ENCODE data around the gene GARIN5B.

Gene GARIN5B

DNA sequence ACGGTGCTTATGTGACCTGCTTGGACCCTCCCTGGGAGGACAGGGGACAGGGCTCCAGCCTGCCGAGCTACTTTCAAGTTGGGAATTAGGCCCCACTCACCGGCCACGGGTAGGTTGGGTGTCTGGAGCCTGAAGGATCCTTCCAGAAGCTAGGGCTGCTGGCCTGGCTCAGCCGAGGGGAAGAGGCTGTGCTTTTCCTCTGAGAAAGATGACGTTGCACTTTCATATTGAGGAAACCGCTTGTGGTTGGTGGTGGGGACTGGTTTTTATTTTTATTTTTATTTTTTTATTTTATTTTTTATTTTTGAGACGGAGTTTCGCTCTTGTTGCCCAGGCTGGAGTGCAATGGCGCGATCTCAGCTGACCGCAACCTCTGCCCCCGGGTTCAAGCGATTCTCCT, 37.9 kb downstream of the GARIN5B start, which contains the start of gene TMEM150B:
TSS of gene TMEM150B (minus strand) at position 170 of the 400 bp plus-strand sequence. CDS start 4,305 bp downstream, outside the sequence.
- TF ChIP-seq, protein P1, sequence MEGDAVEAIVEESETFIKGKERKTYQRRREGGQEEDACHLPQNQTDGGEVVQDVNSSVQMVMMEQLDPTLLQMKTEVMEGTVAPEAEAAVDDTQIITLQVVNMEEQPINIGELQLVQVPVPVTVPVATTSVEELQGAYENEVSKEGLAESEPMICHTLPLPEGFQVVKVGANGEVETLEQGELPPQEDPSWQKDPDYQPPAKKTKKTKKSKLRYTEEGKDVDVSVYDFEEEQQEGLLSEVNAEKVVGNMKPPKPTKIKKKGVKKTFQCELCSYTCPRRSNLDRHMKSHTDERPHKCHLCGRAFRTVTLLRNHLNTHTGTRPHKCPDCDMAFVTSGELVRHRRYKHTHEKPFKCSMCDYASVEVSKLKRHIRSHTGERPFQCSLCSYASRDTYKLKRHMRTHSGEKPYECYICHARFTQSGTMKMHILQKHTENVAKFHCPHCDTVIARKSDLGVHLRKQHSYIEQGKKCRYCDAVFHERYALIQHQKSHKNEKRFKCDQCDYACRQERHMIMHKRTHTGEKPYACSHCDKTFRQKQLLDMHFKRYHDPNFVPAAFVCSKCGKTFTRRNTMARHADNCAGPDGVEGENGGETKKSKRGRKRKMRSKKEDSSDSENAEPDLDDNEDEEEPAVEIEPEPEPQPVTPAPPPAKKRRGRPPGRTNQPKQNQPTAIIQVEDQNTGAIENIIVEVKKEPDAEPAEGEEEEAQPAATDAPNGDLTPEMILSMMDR (IDR thresholded peaks at IDR 0.05; ENCODE audit: extremely low read depth, missing control alignments): no peak
- DNase-seq (ENCODE audit: low spot score): no peak

- TF ChIP-seq, protein P1 (IDR thresholded peaks at IDR 0.05; ENCODE audit: extremely low read depth, missing control alignments): no peak
- DNase-seq (ENCODE audit: low spot score): no peak
These were observed 38.4 kb downstream of the GARIN5B start for GRCh38 chr19:55324662-55325061.

GRCh38 chr19:55322204-55322885, 40.7 kb downstream of the GARIN5B start:
- TF ChIP-seq, protein P1 (IDR thresholded peaks at IDR 0.05; ENCODE audit: extremely low read depth, missing control alignments): no peak
- no peak for DNase-seq (ENCODE audit: low spot score)

DNA sequence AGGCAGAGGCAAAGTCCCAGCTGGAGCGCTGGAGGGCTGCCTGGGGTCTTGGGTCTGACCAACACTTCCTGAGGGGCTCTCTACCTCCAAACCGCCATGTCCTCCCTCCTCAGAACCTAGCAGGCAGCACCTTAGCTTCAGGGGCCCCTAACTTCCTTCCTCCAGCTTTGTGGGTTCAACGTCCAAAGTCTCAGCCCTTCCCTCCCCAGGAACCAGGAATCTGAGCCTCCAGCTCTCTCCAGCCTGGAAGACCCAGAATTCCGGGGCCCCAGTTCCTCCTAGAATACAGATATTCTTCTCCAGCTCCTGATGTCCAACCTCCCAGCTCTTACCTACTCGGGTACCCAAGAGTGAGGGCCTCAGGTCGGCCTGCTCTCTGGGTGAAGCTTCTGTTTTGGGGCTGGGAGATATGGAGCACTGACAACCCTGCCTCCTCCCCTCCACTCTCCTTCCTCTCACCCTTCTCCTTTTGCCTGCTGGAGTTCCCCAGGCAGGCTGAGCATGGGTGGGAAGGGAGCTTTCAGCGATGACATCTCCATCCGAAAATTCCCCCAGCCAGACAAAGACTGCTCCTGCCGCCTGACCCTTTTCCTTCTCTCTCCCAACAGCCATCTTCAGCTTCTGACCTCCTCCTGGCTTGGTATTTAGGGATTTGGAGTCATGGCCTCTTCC, 41.5 kb downstream of the GARIN5B start:
- TF ChIP-seq, protein P1 (IDR thresholded peaks at IDR 0.05; ENCODE audit: extremely low read depth, missing control alignments): no peak
- no peak for DNase-seq (ENCODE audit: low spot score)

- TF ChIP-seq, protein P1 (IDR thresholded peaks at IDR 0.05; ENCODE audit: extremely low read depth, missing control alignments): no peak
- DNase-seq (ENCODE audit: low spot score): no peak
These were observed 42.1 kb downstream of the GARIN5B start for GRCh38 chr19:55320844-55321419.

DNA sequence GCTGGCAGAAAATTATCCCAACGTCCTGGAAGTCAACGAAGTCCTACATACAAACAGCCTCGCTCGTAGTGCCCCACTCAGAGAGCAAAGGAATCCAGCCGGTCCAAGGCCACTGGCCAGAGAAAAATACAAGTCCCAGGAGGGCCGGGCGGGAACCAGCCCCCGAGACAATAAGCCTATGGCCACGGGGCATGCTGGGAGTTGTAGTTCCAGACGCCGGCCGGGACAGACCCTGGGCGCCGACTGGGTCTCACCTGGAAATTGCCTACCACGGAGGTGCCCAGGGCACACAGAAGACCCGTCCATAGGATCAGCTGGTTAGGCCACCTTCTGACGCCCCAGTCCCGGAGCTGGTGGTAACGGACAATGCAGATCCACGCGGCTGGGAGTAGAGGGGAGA, 43.3 kb downstream of the GARIN5B start:
- DNase-seq (ENCODE audit: low spot score): no peak
- TF ChIP-seq, protein P1 (IDR thresholded peaks at IDR 0.05; ENCODE audit: extremely low read depth, missing control alignments): no peak

- DNase-seq (ENCODE audit: low spot score): no peak
- TF ChIP-seq, protein P1 (IDR thresholded peaks at IDR 0.05; ENCODE audit: extremely low read depth, missing control alignments): no peak
These were observed 46.4 kb downstream of the GARIN5B start for GRCh38 chr19:55316646-55317045.

All from GM20000 (cell line).